Prostate gland (tissue), 2 donors: ENCODE measurements around the gene RPL12. TPM values are rescaled to one million over a fixed set of nuclear protein-coding genes. Genes with fewer than 3 reads are reported as not detected.

Experiments
- DNase-seq: peaks from one replicate; pipeline ENCODE4 v3.0.0-alpha.2; 2019; ENCODE audit warnings: low spot score
- H3K27ac ChIP-seq, 2 donors: fragments of 200-600 bp; sonication (generic); 2 replicates each; pipeline ENCODE4 v1.5.1; 2017 to 2019
- H3K27me3 ChIP-seq: fragments of 200-600 bp; sonication (generic); replicated peaks from 2 replicates; pipeline ENCODE4 v1.5.1; 2019; ENCODE audit not compliant: insufficient read depth
- H3K36me3 ChIP-seq, 2 donors: fragments of 200-600 bp; sonication (generic); 1 replicate in 1 of 2; 2 replicates in 1 of 2; pipeline versions ENCODE4 v1.5.1 to v1.8.1; 2017 to 2019
- H3K4me1 ChIP-seq: fragments of 200-600 bp; sonication (generic); replicated peaks from 2 replicates; pipeline ENCODE4 v1.5.1; 2019
- H3K4me3 ChIP-seq, 2 donors: fragments of 200-600 bp; sonication (generic); 2 replicates each; pipeline ENCODE4 v1.5.1; 2017 to 2019
- H3K9me3 ChIP-seq: fragments of 200-600 bp; sonication (generic); 2 replicates; pipeline ENCODE4 v1.5.1; 2017
- POLR2A ChIP-seq: fragments of 450-650 bp; IDR thresholded peaks from one replicate; pipeline ENCODE4 v1.6.1; 2016; ENCODE audit warnings: antibody characterized with exemption, mild to moderate bottlenecking
- POLR2AphosphoS5 ChIP-seq: sonication (generic); formaldehyde crosslinking; IDR thresholded peaks from one replicate; pipeline ENCODE4 v1.6.1; 2017; ENCODE audit warnings: antibody characterized with exemption
- WGBS: methylation state at CpG from one replicate; pipeline ENCODE4 v1.1.5; 2018; 5-methylcytosine and 5-hydroxymethylcytosine counted together
- intact Hi-C: fragments of 100-400 bp; cut with DNase I; formaldehyde crosslinking; loops from one replicate; pipeline ENCODE4 v1.14.2; 2022
- total RNA-seq, 2 donors: library from RNA; depleted of rRNA; stranded (reverse); fragments of >200 nt; gene quantifications; one replicate each; pipeline ENCODE4 v1.1.0, GENCODE V29; 2016
- TF ChIP-seq, protein P1 (sequence below), 4 experiments: fragments of 200-600 bp in 2 of 4; fragments of 450-650 bp in 2 of 4; sonication (generic) in 2 of 4; IDR thresholded peaks; 1 replicate in 3 of 4; 2 replicates in 1 of 4; pipeline ENCODE4 v1.5.1; 2016 to 2019; ENCODE audit warnings: antibody characterized with exemption in 4 of 4, mild to moderate bottlenecking in 2 of 4, moderate library complexity in 2 of 4

The RPL12 gene
- total RNA-seq, 2 donors from 2014 or later: 1,460 to 2,640 TPM

GRCh38 chr9:127405344-127406125, 45.7 kb downstream of the RPL12 start:
- no peaks in the 10 kb centered on the region for H3K27me3 ChIP-seq
- no peaks in the 10 kb centered on the region for H3K9me3 ChIP-seq
- 88% methylated on average over 20 of the region's 20 CpGs for WGBS
- intact Hi-C loops: no loop called here
- H3K27ac ChIP-seq: no peak overlapping the region
- H3K4me3 ChIP-seq: no peak overlapping the region
- no peaks in the 10 kb centered on the region for H3K4me1 ChIP-seq
- DNase-seq: no peak
- TF ChIP-seq POLR2A (no peak), POLR2AphosphoS5 (no peak)
- TF ChIP-seq, protein P1, sequence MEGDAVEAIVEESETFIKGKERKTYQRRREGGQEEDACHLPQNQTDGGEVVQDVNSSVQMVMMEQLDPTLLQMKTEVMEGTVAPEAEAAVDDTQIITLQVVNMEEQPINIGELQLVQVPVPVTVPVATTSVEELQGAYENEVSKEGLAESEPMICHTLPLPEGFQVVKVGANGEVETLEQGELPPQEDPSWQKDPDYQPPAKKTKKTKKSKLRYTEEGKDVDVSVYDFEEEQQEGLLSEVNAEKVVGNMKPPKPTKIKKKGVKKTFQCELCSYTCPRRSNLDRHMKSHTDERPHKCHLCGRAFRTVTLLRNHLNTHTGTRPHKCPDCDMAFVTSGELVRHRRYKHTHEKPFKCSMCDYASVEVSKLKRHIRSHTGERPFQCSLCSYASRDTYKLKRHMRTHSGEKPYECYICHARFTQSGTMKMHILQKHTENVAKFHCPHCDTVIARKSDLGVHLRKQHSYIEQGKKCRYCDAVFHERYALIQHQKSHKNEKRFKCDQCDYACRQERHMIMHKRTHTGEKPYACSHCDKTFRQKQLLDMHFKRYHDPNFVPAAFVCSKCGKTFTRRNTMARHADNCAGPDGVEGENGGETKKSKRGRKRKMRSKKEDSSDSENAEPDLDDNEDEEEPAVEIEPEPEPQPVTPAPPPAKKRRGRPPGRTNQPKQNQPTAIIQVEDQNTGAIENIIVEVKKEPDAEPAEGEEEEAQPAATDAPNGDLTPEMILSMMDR (IDR thresholded peaks at IDR 0.05): no peak
- peaks cover 8% of the 10 kb centered on the region in 2 donors for H3K36me3 ChIP-seq

- DNase-seq: no peak
- intact Hi-C loops: no loop called here
- WGBS: 88% methylated on average over 23 of the region's 23 CpGs
- Histone ChIP-seq H3K36me3 (peaks cover 8 to 11% of the 10 kb centered on the region in 2 donors), H3K9me3 (no peaks in the 10 kb centered on the region), H3K4me1 (no peaks in the 10 kb centered on the region), H3K27me3 (no peaks in the 10 kb centered on the region), H3K27ac (no peak overlapping the region), H3K4me3 (no peak overlapping the region)
- no peak for TF ChIP-seq POLR2AphosphoS5
- TF ChIP-seq POLR2A: no peak
- TF ChIP-seq, protein P1 (IDR thresholded peaks at IDR 0.05): no peak
Observed at GRCh38 chr9:127404631-127405030, 46.6 kb downstream of the RPL12 start.

DNA sequence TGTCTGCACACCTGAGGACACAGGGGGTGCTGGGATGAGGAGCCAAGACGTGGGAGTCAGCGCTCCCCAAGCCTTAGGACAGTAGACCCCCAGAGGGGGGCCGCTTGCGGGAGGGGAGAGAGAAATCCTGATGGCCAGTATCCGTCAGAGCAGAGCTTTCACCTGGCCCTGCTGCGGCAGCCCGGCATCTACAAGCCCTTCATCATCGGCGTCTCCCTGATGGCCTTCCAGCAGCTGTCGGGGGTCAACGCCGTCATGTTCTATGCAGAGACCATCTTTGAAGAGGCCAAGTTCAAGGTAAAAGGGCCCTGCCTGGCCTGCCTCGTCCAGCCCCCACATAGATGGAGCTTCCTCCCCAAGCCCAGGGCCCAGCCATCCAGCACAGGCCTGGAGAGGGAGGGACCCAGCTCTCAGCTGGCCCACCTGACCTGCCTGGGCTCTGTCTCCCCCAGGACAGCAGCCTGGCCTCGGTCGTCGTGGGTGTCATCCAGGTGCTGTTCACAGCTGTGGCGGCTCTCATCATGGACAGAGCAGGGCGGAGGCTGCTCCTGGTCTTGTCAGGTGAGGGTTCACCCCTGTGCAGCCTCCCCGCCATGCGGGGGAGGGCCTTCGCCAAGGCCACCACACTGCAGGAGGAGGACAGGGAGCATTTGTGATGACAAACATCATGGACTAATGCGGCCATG, 47.6 kb downstream of the RPL12 start:
- intact Hi-C loops: no loop called here
- WGBS: 90% methylated on average over 20 of the region's 22 CpGs
- H3K27me3 ChIP-seq: no peaks in the 10 kb centered on the region
- H3K36me3 ChIP-seq: peaks cover 8 to 11% of the 10 kb centered on the region in 2 donors
- no peak overlapping the region for H3K4me3 ChIP-seq
- no peaks in the 10 kb centered on the region for H3K4me1 ChIP-seq
- H3K9me3 ChIP-seq: no peaks in the 10 kb centered on the region
- no peak for DNase-seq
- no peak overlapping the region for H3K27ac ChIP-seq
- TF ChIP-seq POLR2A (no peak), POLR2AphosphoS5 (no peak)
- TF ChIP-seq, protein P1 (IDR thresholded peaks at IDR 0.05): no peak

DNA sequence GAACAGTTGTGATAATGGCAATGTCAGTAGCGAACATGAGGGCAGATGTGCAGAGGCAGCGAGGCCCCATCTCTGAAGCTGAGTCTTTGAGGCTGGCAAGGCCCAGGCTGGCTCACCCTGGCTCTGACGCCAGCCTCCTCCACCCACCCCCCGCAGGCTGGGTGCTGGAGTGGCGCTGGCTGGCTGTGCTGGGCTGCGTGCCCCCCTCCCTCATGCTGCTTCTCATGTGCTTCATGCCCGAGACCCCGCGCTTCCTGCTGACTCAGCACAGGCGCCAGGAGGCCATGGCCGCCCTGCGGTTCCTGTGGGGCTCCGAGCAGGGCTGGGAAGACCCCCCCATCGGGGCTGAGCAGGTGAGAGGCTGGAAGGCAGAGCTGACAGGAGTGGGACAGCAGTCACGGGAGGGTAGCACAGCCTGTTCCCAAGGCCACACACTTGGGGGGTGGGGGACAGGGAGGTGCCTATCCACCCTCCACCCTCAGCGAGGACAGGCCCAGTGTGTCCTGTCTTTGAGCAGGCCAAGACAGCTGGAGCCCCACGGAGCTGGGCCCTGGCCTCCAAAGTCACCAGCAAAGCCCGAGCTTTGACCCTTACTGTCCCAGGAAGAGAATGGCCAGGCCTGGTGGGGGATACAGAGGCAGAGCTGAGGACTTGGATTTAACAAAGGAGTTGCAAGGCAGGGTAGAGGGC, 48.7 kb downstream of the RPL12 start:
- Histone ChIP-seq H3K27ac (no peak overlapping the region), H3K36me3 (peaks cover 8 to 11% of the 10 kb centered on the region in 2 donors), H3K4me1 (no peaks in the 10 kb centered on the region), H3K9me3 (no peaks in the 10 kb centered on the region), H3K4me3 (no peak overlapping the region), H3K27me3 (no peaks in the 10 kb centered on the region)
- TF ChIP-seq POLR2A (no peak), POLR2AphosphoS5 (no peak)
- TF ChIP-seq, protein P1 (IDR thresholded peaks at IDR 0.05): no peak
- WGBS: 87% methylated on average over 18 of the region's 18 CpGs
- intact Hi-C loops: no loop called here
- no peak for DNase-seq
